Right ventricle myocardium inferior (tissue), 1 donor: ENCODE results near the gene MAN1B1. TPM values are rescaled to one million over a fixed set of nuclear protein-coding genes. Genes with fewer than 3 reads are reported as not detected.
A peak's percentile ranks its signal among the peaks of the same experiment; 100 is the strongest.
"Not testable (repeated sequence)": the region's sequence is repeated elsewhere in the genome, so short reads cannot be mapped to it uniquely, and the experiment has no call there.

Source experiments
- ATAC-seq: fragments of 200-7000 bp; cut with Tn5 transposase; one replicate; pipeline ENCODE4 v1.9.1; 2020; ENCODE audit warnings: mild to moderate bottlenecking, moderate library complexity
- DNase-seq: peaks from one replicate; pipeline ENCODE4 v3.0.0; 2021; ENCODE audit errors: missing footprints
- intact Hi-C: fragments of 100-400 bp; cut with DNase I; formaldehyde crosslinking; loops from one replicate; pipeline ENCODE4 v1.11.0; 2022
- total RNA-seq: library from RNA; stranded (reverse); fragmentation: NEBNext Ultra II Directional; extraction: Animal tissue kit (Norgen Biotek cat#: 25700); gene quantifications from one replicate; pipeline ENCODE4 v1.2.1, GENCODE V29; 2021
- donor health status: DM: no; HTN: yes; CAD: no; lungs with severe emphysema.

MAN1B1 gene
- total RNA-seq, 1 donor from 2014 or later, result 20.4 TPM

DNA sequence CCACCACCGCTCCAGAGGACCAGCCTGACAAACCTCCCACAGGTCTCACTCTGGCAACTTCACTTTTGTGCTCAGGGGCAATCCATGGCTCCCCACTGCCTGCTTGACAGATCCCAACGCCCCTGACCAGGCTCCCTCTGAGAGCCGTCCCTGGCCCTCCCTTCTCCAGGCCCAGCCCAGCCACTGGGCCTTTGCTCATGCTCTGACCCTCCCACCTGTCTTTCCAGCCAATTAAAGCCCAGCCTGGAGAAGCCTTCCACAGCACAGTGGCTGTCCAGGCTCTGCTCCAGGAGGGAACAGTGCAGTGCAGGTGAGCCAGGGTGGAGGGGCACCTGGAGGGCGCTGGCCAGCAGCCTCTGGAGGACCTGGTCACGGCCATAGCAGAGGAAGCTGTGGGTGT, 36.2 kb upstream of the MAN1B1 start:
- ATAC-seq (no peak), DNase-seq (no peak)
- intact Hi-C loops, result no loop called here

DNA sequence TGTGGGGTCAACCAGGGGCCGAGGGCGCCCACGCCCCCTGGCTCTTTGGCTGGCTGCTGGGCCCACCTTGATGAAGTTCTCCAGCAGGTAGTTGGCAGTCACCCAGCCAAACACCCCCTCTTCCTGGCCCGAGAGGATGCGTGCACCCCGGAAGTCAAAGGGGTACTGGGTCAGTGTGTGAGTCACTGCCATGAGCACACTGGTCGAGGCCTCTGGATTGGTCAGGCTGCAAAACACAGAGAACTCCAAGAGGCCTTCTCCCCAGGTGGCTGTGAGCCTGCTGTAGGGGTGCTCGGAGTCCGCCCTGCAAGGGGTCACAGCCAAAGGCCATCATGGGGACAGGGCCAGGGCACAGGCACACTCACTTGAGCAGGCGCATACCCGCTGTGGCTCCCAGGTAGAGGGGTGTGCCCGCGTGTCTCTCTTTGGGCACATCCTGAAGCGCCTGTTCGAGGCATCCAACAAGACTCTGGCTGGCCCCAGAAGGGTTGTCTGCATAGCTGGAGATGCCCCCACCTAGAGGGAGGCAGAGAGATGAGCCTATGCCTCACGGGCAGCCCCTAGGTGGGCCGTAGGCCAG, 35.5 kb upstream of the MAN1B1 start:
- ATAC-seq (no peak), DNase-seq (no peak)

DNA sequence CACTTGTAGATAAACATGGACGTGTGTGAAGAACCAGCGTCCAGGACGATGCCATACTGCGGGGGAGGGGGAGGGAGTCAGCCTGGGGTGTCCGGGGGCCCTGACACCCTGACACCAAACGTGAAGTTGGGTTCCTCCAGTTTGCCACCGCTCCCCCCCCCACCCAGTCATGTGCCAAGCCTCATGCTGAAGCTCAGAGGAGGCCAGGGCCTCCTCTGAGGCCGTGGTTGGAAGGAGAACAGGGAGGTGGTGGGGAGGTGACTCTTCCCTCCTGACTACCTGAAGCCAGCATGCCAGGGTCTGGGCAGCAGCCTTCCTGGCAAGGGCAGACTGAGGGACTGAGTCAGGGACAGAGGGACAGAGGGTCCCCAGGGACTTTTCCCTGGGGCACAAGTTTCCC, 34.5 kb upstream of the MAN1B1 start:
- DNase-seq, result no peak
- intact Hi-C loops, result no loop called here
- ATAC-seq, result no peak

More for the DNA sequence above, 35.5 kb upstream of the MAN1B1 start:
- intact Hi-C loops, result no loop called here

DNA sequence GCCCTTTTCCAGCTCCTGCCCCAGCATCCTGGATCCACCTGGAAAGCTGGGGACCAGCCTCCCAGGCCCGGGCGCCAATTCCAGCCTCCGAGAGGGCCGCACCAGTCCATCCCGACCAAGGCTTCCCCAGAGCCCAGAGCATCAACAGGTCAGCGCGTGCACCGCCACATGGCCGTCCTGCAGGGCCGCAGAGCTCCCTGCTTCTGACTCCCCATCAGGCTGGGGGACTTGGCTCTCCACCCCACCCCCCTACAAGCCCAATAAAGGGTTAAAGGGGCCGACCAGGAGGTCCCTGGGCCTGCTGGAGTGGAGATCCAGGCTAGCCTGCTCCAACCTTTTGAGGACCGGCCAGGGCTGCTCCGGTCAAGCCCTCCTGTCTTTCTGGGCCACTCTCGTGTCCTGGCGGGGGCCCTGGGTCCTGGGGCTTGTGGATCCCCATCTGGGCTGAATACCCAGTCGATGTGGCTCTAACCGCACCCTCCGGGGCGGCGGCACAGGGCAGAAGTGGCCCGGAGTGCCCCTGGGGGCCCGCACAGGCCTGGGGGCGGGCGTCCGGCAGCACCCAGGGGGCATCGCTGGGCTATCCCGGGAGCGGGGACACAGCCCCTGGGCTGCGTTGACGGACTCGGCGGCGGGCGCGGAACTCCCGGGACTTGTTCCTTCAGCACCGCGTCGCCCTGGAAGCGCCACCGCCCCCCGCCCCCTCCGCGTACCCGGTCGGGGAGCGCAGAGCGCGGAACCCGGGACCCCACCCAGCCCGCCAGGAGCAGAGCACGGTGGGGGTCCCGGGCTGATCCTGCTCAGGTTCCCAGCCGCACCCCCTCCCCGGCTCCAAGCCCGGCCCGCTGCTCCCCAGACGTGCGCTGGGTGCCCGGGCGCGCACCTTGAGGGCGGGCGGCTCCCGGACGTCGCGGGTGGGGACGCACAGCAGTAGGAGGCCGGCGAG, 33.5 kb upstream of the MAN1B1 start:
- intact Hi-C loops, result no loop called here
- DNase-seq (no peak), ATAC-seq (no peak)

DNA sequence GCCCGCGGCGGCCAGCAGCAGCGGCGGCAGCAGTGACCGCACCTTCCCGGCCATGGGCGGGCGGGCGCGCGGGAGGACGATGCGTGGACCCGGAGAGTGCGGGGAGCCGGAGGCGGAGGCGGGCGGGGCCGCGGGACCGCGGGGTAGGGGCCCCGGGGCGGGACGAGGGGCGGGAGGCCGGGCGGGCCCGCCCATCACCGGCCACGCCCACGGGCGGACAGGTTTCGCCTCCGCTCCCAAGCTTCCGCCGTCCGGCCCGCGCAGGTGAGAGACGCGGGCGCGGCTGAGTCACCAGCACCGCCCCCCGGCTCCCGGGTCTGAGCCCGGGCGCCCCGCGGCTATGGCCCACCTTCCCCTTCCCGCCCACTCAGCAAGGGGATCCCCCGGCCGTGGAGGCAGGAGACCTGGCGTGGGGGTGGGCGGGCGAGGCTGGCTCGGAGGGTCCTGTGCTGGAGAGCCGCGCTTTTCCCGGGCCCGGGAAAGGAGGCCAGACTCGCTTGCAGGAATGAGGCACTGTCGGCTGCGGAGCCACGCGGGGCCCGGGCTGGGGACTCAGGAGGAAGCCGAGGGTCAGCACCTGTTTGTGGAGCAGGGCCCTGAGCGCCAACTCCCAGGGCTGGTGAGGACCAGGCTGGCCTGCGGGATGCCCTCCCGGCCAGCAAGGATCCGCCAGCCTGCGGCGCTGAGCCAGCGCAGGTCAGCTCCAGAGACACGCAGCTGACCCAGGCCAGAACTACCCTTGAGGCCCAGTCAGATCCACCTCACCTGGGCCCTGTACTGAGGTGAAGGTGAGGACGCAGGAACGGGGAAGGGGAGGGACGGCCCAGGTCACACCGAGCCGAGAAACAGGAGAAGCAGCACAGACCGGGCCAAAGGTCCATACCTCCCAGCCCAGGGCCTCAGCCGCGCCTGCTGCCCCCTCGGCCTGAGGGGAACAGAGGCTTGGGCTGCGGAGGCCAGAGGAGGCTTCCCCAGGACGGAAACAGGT, 32.5 kb upstream of the MAN1B1 start, which contains the start of gene ENTPD2:
TSS of gene ENTPD2 (minus strand) at position 118 of the 988 bp plus-strand sequence. CDS start at position 54, 64 bp downstream.
- ATAC-seq (no peak), DNase-seq (no peak)

DNA sequence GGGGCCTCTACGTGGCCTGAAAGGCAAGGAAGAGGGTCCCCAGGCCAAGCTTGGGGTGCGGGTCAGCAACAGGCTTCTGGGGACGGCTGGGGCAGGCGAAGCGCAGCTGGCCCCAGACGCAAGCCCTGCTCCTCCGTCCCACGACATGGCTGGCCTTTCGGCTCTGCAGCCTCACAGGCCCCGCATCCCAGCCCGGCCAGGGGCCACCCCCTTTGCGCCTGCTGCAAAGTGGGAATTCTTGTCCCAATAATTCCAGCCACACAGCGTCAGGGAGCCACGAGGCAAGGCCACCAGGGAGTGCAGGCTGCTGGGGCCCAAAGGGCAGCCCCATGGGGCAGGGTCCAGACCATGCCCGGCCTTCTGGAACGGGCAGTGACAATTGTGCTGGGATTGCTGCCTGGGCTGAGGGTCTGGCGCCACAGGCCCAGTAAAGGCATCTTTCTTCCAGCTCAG, 31.8 kb upstream of the MAN1B1 start:
- intact Hi-C loops, result no loop called here
- no peak for DNase-seq
- ATAC-seq, result peak; percentile 1

More for the DNA sequence above, 32.5 kb upstream of the MAN1B1 start, which contains the start of gene ENTPD2:
- intact Hi-C loops, result no loop called here

DNA sequence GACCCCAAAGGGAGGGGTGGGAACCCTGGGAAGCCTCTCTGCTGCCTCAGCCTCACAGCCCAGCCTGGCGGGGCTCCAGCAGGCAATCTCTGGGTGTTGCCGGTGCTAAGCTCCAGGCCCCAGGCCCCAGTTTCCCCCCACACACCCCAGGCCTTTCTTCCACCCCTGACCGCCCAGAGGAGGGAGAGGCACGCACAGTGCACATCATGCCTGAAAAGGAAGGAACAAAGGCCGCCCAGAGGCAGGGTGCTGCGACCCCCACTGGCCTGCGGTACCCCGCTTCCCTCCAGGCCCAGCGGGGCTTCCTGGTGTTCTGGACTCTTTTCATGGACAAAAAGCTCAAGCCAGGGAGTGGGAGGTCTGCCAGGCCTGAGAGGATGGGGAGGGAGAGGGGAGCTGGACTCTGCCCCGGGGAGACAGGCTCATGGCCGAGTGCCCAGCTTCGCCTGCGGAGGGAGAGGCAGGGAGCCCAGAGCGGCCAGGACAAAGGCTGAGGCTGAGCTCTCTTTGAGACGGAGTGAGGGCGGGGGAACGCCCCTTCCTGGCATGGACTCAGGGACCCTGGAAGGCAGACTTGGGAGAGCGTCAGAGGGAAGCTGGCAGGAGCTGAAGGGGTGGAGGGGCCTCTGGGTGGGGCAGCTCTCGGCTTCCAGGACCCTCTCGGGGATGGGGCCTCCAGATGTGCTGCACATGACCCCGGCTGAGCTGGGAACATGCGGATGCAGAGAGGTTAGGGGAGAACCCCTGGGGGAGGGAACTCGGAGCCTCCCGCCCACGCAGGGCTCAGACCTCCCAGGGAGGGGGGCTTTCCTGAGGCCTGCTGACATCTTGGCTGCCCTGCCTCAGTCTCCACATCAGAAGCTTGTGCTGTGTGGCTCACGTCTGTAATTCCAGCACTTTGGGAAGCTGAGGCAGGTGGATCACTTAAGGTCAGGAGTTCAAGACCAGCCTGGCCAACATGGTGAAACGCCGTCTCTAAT, 31.1 kb upstream of the MAN1B1 start:
- intact Hi-C loops, result no loop called here
- peak; percentile 94 for ATAC-seq
- peak; percentile 95 for DNase-seq

DNA sequence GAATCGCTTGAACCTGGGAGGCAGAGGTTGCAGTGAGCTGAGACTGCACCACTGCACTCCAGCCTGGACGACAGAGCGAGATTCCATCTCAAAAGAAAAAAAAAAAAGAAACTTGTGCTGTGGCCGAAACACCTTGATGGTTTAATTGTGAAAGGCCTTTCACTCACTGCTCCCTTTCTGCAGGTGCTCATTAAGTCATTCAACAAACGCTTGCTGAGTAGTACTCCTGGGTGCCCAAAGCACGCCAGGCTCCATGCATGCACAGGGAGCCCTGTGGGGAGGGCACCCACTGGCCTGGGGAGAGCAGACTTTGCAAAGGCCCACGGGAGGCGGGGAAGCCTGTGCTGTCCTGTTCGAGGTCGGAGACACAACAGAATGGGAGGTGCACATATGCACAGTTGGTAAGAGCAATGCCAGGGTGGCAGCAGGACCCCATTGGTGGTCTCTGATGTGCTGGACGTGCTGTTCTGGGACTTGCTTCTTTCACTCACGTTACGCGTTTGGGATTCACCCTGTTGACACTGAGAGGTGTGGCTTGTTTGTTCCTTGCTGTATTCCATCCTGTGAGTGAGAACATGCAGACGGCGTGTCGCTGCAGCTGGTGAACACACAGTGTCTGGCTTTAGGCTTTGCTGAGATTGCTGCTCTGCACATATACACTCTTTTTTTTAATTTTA, 29.9 kb upstream of the MAN1B1 start:
- DNase-seq (no peak), ATAC-seq (no peak)
- intact Hi-C loops, result no loop called here

DNA sequence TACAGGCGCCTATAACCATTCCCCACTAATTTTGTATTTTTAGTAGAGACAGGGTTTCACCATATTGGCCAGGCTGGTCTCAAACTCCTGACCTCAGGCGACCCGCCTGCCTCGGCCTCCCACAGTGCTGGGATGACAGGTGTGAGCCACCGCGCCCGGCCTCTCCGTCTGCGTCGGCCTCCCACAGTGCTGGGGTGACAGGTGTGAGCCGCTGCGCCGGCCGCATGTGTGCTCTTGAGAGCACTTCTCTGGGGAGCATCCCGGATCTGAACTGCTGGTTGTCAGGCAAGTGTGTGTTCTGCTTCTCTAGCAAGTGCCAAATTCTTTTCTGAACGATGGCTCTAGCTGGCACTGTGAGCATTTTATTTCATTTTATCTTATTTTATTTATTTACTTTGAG, 29.2 kb upstream of the MAN1B1 start:
- no peak for DNase-seq
- intact Hi-C loops, result no loop called here

DNA sequence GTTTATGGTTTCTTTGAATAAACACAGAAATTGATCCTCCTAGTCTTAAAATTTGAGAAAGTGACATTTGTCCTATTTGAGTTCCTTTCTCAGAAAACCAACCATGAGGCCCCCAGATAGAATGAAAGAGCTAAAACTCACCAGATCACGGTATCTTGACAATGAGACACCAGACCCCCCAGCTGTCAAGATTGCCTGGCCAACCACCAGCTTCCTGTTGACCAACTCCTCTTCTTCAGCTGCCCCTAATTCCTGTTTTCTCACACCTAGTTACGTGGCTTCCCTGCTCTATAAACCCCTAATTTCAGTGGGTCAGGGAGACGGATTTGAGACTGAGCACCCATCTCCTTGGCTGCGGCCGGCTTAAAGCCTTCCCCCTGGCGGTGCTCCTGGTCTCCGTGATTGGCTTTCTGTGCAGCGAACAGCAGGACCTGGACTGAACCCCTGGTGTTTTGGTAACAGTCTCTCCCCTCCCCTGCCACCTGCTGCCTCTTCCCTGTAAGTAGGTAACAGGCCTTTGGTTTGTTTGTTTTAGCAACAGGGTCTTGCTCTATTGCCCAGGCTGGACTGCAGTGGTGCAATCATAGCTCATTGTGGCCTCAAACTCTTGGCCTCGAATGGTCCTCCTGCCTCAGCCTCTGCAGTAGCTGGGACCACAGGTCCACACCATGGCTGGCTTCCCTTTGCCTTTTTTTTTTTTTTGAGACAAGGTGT, 28.1 kb upstream of the MAN1B1 start:
- intact Hi-C loops, result no loop called here
- DNase-seq (no peak), ATAC-seq (no peak)

More for the DNA sequence above, 29.2 kb upstream of the MAN1B1 start:
- no peak for ATAC-seq

DNA sequence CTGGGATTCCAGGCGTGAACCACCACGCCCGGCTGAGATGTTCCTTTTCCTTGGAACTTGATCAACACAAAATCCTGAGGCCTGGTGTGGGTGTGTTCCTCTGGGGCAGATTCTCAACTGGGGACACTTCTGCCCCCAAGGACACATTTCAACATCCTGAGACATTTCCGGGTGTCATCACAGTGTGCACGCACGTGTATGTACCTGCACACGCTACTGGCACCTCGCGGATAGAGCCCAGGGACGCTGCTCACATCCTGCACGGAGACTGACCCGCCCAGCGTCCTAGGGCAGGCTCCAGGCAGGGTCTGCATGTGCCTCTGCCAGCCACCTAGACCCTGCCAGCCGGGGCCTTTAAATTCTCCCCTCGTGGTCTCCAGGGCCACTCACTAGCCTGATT, 24.4 kb upstream of the MAN1B1 start:
- ATAC-seq, result no peak
- no peak for DNase-seq
- intact Hi-C loops, result loop anchor here (10.0 kb wide), 1 partner anchor 278 kb away; no protein-coding TSS in a partner anchor

DNA sequence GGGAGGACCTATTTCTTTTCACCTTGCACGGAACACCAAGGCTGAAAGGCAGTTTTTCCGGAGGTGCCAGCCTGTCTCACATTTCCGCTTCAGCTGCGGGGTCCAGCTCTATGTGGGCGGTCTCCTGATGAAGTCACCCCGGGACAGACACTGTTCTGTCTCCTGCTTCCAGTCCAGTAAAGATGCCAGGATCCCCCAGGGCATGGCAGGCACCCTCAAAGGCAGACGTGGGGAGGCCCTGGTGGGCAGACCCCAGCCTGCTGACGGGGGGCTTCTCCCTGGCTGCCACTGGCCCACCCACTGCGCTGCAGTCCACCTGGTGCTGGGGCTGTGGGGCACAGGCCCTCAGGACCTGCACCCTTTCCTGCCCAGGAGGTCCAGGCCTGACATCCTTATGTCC, 24.0 kb upstream of the MAN1B1 start:
- not testable (repeated sequence) for ATAC-seq, DNase-seq
- intact Hi-C loops, result loop anchor here (10.0 kb wide), 1 partner anchor 278 kb away; no protein-coding TSS in a partner anchor

DNA sequence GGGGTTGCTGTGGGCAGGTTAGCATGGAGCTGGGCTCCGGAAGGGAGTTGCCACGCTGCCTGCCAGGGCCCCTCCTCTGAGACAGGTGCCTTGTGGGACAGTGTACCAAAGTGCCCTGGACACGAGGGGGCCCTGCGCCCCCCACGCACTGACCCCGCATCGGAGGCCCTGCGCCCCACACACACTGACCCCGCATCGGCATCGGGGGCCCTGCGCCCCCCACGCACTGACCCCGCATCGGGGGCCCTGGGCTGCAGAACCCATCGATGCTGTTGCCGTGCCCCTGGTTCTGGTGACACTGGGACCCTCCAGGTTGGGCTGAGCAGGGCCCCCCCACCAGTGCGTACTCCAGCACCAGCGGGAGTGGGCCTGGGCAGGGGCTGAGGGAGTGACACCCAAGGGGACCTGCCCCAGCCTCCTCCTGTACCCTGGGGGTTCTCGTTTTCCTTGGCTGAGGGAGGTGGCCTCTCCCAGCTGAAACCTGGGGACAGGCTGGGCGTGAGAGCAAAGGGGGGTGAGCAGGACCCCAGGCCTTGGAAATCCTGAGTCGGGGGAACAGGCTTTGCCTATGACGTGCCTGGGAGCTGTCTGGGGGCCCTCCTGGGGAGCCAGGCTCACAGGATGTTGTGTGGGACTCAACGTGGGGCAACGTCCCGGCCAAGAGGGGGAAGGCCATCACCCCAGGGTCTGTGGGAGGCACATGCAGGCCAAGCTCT, 23.3 kb upstream of the MAN1B1 start:
- intact Hi-C loops, result loop anchor here (1.0 to 10.0 kb wide), 2 partner anchors 17 to 279 kb away; partner anchors contain the start of gene NPDC1
- DNase-seq (no peak), ATAC-seq (no peak)

DNA sequence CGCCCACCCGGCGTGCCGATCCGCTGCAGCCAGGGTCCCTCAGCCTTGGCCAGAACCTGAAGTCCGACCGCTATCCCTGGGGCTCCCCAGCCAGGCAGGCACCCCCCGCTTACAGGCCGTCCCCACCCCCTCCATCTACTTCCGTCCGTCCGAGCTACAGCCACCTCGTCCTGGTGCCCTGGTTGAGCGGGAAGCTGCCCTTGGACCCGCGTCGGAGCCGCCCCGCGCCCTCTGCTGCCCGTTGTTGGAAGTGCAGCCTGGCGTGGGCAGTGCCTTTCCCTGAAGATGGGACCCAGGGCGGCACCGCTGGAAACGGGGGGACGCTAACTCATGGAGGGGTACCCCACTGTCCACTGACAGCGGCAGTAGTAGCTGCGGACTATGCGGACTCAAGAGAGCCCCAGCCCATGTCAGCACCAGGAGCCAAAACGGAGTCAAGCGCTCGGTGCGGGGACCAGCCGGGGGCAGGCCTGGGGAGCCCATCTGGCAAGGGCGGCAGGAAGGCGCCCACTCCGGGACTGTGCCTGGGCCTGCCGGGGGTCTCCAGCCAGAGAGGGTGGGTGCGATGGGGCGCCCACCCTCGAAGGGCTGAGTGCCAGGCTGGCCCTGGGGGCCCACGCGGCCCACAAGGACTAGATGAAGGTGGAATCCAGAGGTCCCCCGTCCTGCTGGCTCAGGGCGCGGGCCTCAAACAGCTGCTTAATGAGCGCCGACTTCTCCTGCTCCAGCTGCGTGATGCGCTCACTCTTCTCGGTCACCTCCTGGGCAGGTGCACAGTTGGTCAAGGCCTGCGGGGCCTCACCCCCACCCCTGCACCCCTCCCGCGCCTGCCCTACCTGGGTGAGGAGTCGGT, 22.5 kb upstream of the MAN1B1 start:
- peak; percentile 92 for DNase-seq
- intact Hi-C loops, result loop anchor here (1.0 to 10.0 kb wide), 2 partner anchors 18 to 279 kb away; partner anchors contain the start of gene NPDC1
- ATAC-seq, result peak; percentile 67

DNA sequence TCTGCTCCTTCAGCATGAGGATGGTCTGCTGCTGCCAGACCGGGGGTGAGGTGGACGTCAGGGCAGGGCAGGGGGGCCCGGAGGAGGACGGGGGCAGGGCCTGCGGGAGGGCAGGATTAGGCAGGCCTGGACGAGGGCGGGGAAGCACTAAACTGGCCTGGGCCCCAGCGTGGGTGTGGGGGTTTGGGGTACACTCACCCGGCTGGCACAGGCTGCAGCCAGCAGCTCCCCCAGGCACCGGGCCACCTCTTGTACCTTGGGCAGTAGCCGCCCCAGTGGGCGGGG, 22.0 kb upstream of the MAN1B1 start:
- intact Hi-C loops, result loop anchor here (1.0 to 10.0 kb wide), 2 partner anchors 19 to 280 kb away; partner anchors contain the start of gene NPDC1
- no peak for DNase-seq
- no peak for ATAC-seq
